HPDE6-E6E7 (cell line): ENCODE measurements around the gene CCDC90B.

Experiments
- DNase-seq: peaks from one replicate; pipeline ENCODE4 v3.0.0; 2011; ENCODE audit warnings: missing footprints; ENCODE audit errors: extremely low spot score

CCDC90B gene

DNA sequence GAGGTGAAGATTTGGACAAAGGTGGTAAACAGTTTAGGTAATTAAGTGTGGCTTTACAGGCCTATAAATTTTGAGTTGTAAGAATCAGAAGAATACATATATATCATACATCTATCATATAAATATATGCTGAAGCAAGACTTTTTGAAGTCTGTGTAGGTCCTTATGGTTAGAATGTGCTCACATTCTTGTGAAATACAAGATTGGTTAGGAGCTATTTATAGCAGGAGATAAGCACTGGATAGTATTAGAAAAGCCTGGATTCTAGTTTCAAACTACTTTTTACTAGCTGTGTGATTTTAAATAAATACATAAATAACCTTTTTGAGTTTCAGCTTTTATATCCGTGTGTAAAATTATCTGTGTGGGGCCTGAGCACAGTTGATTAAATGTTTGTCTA lies 50.3 kb downstream of the CCDC90B start:
- DNase-seq, result no peak

DNA sequence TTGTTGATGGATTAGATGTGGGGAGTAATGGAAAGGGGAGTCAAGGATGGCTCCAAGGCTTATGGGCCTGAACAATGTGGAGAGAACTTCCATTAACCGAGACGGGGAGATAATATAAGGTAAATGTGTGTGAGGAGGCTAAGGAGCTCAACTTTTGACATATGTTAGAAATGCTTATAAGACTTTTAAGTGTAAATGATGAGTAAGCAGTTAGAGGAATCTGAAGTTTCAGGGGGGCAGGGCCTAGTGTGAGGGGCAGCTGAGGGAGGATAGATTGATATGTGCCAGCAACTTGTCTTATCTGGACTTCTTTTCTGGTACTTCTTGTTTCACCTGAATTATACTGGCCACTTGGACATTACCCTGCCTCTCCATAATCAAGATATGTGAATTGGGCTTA lies 62.7 kb downstream of the CCDC90B start:
- DNase-seq, result no peak

DNA sequence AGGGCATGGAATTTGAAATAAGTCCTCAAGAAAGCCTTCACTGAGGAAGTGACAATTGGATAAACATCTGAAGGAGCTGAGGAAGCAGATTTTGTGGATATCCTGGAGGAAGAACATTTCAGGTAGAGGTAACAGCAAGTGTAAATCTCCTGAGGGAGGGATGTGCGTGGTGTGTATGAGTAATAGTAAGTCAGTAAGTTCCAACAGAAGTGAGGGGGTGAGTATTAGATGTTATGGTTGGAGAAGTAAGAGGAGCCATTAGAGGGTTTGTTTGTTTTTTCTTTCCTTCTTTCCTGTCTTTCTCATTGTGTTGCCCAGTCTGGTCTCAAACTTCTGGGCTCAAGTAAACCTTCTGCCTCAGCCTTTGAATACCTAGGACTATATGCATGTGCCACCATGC lies 63.7 kb downstream of the CCDC90B start:
- no peak for DNase-seq

DNA sequence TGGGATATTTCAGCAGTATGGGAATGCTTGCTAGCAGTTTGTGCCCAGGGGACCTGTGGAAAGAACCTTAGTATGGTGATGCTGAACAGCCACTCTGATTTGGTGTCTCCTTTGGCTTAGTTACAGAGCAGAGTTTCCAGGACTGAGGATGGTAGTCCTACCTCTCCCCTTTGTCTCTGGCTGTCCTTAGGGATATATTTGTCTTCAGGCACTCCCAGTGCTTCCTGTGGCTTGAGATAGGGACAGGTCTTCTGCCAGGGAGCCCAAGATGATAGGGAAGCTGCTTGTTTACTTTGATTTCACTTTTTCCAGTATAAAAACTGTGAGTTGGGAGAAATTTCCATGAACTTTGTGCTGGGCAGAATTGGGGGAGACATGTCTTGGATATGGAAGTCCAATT lies 64.5 kb downstream of the CCDC90B start:
- DNase-seq, result no peak

DNA sequence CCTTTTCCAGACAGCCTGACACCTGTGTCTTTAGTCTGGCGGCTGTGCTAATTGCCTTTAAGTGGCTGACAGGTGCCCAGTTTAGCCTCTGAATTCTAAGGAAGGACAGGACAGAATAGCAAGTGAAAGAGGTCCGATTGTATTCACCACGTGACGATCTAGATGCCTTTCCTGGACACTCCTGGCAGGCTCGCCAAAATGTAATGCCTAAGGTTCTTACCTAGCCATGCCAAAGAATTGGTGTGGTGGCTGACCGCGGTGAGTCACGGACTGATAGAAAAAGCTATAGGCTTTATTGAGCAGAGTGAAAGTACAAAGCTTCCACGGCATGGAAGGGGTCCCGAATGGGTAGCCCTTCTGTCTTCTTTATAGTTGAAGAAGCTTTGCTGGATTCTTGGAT lies 65.9 kb downstream of the CCDC90B start:
- DNase-seq, result no peak

DNA sequence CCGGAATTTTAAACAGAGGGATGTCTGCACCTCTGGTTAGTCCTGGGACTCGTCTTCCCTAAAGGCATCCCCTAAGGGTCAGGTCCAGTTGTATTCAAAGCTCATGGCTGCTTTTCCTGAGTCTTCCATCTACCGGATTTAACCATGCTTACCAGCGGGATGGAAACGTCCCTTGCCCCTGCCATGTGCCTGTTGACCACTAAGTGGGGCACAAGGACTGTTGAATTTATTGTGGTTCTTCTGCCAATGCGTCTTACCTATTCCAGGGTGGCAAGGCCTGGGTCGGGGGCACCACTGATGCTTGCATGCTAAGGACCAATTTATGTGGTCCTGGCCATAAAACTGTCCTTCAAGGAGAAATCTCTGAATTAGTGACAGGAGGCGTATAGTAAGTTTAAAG lies 67.1 kb downstream of the CCDC90B start:
- no peak for DNase-seq
